GM19438 (cell line): ENCODE data around the gene UNK.
"Not testable (repeated sequence)": the region's sequence is repeated elsewhere in the genome, so short reads cannot be mapped to it uniquely, and the experiment has no call there.

Experiments used
- ATAC-seq: cut with Tn5 transposase; IDR thresholded peaks from one replicate; pipeline ENCODE4 v1.9.1; 2021; ENCODE audit warnings: low read depth; ENCODE audit not compliant: unreplicated experiment

Gene UNK

DNA sequence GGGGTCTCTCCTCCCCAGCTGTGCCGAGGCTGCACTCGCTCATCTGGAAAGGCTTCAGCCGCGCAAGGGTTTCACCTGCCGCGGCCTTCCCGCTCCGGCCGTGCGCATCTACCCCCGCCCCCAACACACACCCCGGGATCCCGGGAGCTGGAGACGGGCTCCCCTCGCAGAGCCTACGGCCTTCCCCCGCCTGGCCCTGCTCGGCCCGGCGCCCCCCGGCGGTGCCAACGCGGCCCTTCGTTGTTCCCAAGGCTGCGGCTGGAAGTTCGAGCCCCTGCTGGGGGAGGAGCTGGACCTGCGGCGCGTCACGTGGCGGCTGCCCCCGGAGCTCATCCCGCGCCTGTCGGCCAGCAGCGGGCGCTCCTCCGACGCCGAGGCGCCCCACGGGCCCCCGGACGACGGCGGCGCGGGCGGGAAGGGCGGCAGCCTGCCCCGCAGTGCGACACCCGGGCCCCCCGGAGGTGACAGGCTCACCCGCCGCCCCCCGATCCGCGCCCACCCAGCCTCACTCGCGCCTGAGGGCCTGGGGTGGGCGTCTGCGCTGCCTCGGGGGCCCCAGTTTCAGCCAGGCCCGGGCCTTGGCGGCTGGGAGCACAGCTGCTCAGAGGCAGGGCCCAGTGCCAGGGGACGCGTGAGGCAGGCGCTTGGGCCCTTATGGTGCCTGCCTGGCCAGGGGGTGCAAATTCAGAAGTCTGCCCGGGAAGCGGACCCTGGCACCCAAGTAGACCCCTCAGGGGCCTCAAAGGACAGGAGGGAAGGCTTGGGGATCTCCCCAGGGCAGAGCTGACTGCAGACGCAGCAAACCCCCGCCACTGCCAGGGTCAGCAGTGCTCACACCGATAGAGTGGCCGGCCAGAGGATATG lies 30.9 kb upstream of the UNK start:
- no peak for ATAC-seq

DNA sequence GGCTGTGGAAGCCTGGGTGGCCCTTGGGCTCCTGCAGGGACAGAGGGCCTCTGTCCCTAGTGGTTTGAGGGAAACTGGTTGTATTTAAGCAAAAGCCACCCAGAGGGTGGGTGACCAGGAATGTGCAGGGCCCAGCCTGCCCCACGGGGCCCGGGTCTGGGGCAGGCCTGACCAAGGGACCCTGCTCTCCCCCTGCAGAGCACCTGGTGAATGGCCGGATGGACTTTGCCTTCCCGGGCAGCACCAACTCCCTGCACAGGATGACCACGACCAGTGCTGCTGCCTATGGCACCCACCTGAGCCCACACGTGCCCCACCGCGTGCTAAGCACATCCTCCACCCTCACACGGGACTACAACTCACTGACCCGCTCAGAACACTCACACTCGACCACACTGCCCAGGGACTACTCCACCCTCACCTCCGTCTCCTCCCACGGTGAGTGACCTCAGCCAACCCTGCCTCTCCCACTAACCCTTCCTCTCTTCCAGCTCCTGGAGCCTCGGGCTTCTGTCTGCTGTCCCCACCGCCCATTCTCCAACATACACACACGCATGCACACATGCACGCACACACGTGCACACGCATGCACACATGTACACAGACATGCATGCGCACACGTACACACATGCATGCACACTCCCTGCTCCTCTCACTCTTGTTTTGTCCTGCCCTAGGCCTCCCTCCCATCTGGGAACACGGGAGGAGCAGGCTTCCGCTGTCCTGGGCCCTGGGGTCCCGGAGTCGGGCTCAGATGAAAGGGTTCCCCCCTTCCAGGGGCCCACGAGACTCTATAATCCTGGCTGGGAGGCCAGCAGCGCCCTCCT lies 30.0 kb upstream of the UNK start:
- ATAC-seq: no peak

DNA sequence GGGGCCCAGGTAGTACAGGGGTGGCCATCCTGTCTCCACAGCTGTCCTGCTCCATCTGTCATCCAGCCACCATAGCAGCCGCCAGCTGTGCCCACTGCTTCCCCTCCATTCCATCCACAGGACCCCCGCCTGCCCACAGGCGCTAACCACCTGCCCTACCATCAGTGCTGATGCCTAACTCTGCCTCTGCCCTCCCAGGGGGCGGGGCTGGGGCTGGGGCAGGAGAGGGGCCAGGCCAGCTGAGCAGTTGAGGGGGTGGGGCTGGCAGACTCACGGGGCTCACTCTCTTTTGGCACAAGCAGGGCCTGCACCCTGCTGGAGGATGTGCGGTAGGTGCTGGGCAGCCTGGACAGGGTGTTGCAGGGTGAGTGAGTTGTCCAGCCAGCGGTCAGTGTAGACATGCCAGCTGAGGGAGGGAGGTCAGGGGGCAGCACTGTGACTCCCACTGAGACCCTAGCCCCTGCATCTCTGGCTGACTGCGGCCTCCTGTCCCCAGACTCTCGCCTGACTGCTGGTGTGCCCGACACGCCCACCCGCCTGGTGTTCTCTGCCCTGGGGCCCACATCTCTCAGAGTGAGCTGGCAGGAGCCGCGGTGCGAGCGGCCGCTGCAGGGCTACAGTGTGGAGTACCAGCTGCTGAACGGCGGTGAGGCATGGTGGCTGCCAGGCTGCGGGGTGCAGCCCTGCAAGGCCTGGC lies 29.3 kb upstream of the UNK start:
- no peak for ATAC-seq

DNA sequence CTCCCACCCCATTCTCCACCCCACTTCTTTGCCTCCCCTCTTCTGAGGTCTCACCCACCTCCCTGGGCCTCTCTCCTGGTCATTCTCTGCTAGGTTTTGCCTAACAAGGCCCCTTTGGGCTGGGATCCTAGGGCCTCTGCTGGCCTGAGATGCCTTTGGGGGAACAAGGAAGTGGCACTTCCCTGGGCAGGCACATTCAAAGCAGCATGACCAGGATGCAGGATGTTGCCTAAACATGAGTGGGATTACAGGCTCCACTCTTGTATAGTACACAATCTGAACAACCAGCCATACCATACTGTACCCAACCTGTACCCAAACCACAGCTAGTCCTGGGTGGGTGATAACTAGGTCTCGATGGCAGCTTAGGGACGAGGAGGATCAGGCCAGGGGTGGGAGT lies 28.6 kb upstream of the UNK start:
- no peak for ATAC-seq

DNA sequence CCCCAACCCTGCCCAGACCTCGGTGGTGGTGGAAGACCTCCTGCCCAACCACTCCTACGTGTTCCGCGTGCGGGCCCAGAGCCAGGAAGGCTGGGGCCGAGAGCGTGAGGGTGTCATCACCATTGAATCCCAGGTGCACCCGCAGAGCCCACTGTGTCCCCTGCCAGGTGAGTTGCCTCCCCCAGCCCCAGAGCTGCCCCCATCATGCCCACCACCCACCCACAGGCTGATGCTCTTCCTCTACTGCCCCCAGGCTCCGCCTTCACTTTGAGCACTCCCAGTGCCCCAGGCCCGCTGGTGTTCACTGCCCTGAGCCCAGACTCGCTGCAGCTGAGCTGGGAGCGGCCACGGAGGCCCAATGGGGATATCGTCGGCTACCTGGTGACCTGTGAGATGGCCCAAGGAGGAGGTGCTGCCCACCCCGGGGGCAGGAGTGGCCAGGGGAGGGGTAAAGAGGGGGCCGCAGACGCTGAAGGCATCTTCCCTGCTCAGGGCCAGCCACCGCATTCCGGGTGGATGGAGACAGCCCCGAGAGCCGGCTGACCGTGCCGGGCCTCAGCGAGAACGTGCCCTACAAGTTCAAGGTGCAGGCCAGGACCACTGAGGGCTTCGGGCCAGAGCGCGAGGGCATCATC lies 28.0 kb upstream of the UNK start:
- ATAC-seq: no peak

DNA sequence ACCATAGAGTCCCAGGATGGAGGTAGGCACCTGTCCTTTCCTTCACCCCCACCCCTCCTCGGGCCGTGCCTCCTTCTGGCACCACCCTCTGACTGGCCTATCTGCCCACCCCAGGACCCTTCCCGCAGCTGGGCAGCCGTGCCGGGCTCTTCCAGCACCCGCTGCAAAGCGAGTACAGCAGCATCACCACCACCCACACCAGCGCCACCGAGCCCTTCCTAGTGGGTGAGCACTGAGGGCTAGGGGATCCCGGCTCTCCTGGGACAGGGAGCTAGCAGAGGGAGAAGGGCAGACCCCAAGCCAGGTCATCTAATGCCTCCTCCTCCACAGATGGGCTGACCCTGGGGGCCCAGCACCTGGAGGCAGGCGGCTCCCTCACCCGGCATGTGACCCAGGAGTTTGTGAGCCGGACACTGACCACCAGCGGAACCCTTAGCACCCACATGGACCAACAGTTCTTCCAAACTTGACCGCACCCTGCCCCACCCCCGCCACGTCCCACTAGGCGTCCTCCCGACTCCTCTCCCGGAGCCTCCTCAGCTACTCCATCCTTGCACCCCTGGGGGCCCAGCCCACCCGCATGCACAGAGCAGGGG lies 27.4 kb upstream of the UNK start:
- ATAC-seq: no peak

DNA sequence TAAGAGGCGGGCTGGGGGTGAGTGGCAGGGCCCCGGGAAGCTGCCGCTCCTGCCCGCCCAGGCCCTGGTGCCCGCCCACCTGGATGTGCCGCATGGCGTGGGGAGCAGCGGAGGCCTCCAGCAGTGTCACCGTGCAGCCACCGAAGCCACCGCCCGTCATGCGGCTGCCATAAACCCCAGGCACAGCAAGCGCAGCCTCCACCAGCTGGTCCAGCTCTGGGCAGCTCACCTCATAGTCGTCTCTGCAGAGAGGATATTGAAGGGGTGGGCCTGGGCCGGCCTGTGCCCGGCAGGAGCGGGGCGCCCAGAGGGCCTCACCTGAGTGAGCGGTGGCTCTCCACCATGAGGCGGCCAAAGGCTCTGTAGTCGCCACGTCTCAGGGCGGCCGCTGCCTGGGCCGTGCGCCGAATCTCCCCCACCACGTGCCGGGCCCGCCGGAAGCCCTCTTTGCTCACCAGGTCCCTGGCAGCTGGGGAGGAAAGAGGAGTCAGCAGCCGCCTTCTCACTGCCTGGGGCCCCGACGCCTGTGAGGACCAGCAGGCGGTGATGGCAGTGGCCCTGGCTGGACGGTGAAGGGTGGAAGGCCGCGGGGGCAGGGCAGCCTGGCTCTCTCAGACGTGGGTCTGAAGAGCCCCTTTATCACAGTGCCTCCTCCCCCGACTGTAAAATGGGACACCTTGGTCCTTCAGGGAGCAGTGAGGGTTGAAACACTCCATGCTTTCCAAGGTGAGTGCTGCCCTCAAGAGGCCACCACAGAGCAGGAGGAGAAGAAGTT lies 26.3 kb upstream of the UNK start:
- no peak for ATAC-seq

DNA sequence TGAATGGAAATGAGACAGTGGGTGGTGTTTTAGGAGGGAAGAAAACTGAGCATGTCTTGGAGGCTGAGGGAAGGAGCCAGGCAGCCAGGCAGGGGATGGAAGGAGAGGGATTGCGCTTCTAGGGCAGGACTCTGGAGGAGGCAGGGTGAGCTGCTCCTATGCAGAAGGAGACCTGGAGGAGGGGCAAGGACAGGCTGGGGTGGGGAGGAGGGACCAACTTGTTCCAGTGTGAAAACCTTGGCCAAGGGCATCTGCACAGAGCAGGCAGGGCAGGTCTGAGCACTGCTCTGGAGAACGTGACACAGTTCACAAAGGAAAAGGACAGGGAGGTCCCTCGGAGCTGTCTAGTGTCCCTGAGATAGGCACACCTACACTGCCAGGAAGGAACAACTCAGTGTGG lies 25.1 kb upstream of the UNK start:
- ATAC-seq: no peak

DNA sequence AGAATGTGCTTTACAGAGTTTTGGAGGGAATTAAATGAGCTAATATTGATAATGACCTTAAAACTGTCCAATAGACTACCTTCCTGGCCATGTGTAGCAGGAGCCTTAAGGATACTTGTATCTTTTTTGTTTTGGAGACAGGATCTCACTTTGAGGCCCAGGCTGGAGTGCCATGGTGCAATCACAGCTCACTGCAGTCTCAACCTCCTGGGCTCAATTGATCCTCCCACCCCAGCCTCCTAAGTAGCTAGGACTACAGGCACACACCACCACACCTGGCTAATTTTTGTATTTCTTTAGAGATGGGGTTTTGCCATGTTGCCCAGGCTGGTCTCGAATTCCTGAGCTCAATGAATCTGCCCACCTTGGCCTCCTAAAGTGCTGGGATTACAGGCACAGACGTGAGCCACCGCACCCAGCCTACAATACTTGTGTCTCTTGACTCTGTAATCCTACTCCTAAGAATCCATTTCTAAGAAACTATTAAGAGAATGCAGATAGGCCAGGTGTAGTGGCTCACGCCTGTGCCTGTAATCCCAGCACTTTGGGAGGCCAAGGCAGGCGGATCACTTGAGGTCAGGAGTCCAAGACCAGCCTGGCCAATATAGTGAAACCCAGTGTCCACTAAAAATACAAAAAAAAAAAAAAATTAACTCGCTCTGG lies 24.5 kb upstream of the UNK start:
- ATAC-seq: not testable (repeated sequence)

DNA sequence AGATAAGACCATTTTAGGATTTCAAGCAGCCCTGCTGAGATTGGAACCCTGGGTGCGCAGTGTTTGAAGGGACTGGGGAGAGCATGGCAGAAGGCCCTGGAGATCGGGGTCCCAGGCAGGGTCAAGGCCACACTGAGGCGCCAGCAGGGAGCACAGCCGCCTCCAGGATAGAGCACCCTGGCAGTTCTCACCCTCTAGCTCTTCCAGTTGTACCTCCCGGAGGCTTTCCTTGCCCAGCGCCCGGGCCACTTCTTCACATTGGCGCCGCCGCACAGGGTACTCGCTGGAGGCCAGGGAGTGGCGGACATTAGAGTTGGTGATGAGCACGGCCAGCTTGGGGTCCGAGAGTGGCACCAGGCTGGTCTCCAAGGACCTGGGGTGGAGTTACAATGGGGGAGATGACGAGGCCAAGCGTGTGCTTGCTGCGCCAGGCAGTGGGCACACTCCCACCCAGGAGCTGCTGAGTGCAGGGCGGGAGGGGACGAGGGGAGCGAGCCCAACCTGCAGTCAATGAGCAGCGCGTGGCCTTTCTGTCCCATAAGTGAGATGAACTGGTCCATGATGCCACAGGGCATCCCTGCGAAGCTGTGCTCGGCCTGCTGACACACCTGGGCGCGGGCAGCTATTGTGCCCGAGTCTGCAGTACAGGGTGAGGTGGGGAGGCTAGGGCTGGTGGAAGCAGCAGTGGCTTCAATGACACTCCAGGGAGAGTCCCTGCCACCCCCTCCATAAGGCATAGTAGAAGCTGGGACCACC lies 21.9 kb upstream of the UNK start:
- no peak for ATAC-seq

DNA sequence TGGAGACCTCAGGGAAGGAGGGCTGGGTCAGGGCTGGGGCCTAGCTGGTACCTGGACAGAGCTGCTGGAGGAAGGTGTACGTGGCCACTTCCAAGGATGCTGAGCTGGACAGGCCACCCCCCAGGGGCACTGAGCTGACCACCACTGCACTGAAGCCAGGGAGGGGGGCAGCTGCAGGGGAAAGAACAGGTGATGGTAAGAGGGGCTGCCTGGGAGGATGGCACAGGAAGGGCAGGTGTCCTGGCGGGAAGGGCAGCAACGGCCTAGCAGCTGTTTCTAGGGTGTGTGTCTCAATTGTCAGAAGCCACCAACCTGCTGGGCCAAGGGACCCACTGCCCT lies 21.4 kb upstream of the UNK start:
- ATAC-seq: no peak

DNA sequence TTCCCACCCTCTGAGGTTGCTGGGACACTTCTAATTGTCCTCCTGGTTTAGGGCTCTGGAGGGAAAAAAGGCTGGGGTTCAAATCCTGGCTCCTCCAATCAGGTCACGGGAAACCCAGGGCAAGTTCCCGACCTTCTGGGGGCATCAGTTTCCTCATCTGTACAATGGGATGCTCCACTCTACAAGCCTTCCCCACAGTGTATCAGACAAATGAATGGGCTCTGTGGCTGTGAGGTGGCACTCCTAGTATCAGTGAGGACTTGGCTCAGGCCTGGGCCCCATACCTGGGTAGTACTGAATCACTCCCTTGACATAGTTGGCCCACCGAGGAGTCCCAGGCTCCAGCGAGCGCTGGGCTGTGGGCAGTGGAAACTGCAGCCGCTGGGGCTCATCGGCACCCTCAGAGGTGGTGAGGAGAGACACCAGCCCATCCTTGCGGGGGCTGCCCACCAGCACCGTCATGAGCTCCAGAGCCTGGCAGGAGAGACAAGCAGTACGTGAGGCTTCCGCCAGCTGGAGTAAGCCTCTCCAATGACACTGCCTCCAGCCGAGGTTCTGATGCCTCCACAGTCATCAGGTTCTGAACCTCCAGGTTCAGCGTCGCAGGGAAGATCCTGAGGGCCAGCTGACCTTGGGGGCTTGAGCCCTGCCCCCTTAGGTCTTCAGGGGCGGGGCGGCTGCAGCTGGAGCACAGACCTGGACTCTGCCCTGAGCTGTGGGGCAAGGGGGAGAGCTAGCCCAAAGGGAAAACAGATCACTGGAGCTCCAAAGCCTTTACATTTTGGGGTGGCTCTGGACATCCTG lies 20.8 kb upstream of the UNK start:
- no peak for ATAC-seq

DNA sequence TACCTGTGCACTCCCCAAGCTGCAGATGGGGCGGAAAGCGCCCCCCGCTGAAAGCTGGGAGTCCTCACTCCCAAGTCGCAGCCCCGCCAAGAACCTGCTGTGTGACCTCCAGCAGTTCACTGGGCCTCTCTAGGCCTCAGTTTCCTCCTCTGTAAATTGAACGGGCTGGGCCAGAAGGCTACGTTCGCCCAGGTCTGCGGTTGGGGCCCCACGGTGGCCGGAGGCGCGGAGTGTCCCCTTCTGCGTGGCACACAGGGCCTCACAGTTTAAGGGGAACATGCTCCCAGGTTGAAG lies 20.2 kb upstream of the UNK start:
- ATAC-seq: no peak

DNA sequence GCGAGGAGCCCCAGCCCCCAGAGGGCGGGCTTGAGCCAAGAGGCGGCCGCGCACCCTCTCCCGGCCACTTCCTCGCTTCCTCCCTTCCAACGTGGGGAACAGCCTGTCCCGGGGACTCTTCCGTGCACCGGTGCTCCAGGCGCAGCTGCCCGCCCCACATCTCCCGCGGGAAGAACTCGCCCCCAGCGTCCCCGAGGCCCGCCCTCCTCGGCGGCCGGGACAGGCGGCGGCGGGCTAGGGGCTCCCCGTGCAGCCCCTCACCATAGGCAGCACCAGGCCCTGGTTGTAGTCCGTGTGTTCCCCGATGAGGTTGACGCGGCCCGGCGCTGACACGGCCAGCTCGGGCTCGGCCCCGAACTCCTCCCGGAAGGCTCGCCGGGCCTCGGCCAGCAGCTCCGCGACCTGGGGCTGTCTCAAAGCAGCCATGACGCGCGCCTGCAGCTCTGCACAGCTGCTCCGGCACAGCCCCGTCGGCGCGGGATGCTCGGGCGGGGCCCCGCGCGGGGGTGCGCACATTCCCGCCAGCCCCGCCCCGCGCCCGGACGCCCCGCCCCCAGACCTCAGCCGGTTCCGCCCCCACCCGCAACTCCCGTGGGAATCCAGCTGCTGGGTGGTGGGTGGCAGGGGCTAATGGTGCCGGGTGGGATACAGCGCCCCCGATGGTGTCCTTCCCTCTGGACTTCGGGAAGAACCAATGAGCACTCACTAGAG lies 19.7 kb upstream of the UNK start, which contains the start of gene GALK1:
GALK1 (minus strand) TSS at position 482 of the 711 bp plus-strand sequence; CDS start at position 426, 56 bp downstream.
- ATAC-seq: peak; percentile 67

DNA sequence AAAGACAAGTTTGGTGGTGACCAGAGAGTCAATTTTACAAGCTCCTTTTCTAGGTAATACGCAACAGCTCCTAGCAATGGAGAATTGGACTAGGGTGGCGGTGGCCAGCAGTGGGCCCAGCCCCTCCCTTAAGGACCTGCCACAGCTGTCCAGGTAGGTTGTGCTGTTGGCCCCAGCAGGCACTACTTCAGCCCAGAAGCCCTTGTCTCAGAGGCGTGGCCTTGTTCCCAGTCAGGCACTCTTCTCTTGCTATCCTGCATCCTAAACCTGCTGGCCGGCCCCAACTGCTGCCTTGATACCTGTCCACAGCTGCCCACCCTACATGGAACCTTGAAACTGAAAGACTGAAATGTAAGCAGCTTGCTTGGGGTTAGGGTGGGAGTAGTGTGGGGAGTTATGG lies 18.6 kb upstream of the UNK start:
- ATAC-seq: no peak

DNA sequence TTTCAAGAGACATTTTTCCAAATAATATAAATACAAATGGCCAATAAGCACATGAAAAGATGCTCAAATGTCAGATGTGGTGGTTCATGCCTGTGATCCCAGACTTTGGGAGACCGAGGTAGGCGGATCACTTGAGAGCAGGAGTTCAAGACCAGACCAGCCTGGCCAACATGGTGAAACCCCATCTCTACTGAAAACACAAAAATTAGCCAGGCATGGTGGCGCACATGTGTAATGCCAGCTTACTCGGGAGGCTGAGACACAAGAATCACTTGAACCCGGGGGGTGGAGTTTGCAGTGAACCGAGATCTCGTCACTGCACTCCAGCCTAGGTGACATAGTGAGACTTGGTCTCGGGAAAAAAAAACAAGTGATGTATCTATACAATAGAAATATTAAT lies 16.7 kb upstream of the UNK start:
- no peak for ATAC-seq

DNA sequence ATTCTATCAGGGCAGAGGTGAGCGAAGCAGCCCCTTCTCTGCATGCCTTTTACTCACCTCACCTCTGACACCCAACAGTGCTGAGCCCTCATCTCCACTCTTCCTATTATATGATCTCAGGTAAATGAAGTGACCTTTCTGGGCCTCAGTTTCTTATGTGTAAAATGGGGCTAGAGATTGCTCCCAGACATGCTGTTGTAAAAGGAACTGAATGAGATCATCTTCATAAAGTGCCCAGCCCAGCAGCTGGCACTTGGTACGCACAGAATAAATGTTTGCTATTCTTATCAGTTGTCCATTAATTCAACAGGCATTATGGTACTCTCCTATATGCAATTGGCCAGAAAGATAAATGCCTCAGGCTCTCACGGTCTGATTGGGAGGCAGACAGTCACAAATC lies 15.1 kb upstream of the UNK start:
- ATAC-seq: no peak
